ENCODE data around the gene CAMSAP2.

- TF ChIP-seq CTCF (conservative IDR thresholded peaks at IDR 0.05; ENCODE audit: low read depth, low read length) (no peak), POLR2A (IDR thresholded peaks at IDR 0.05; ENCODE audit: low read depth, low read length) (no peak), MXI1 (IDR thresholded peaks at IDR 0.05; ENCODE audit: borderline replicate concordance, low read depth, low read length) (no peak), CHD1 (IDR thresholded peaks at IDR 0.05; ENCODE audit: low read depth, low read length) (no peak), BHLHE40 (IDR thresholded peaks at IDR 0.05; ENCODE audit: low read depth, low read length) (no peak), RFX5 (IDR thresholded peaks at IDR 0.05; ENCODE audit: low read depth, low read length) (no peak), RAD21 (IDR thresholded peaks at IDR 0.05; ENCODE audit: low read length) (no peak), FOS (IDR thresholded peaks at IDR 0.05; ENCODE audit: low read depth, low read length) (no peak), USF2 (IDR thresholded peaks at IDR 0.05; ENCODE audit: low read depth, low read length) (no peak), RCOR1 (IDR thresholded peaks at IDR 0.05; ENCODE audit: insufficient replicate concordance, low read length) (no peak)
These were observed 3.0 kb downstream of the CAMSAP2 start for GRCh38 chr1:200741551-200742207.

All from IMR-90 (cell line).